ENCODE data around the gene CFAP97D2.

GRCh38 chr13:114199954-114200353 lies 20.9 kb downstream of the CFAP97D2 start:
- TF ChIP-seq EZH2 (IDR thresholded peaks at IDR 0.05; ENCODE audit: low read length), result no peak
- no peak for TF ChIP-seq CTCF (optimal IDR thresholded peaks at IDR 0.05 in 1 of 3, IDR thresholded peaks at IDR 0.05 in 1 of 3, conservative IDR thresholded peaks at IDR 0.05 in 1 of 3; ENCODE audit: extremely low read depth in 1 of 3, insufficient read depth in 2 of 3, low read length in 3 of 3)

All from keratinocyte (primary cell).